Astrocyte (in vitro differentiated cells and primary cell): ENCODE measurements around the gene PALM3.

ENCODE experiments used
- EZH2 ChIP-seq: IDR thresholded peaks from 2 replicates; pipeline ENCODE4 v1.6.1; 2012; ENCODE audit warnings: mild to moderate bottlenecking, low read length, inconsistent platforms; ENCODE audit not compliant: insufficient read depth
- TF ChIP-seq, protein P1 (sequence below): IDR thresholded peaks from 2 replicates; pipeline ENCODE4 v1.5.1; 2011; ENCODE audit warnings: low read depth, mild to moderate bottlenecking, inconsistent platforms, low read length, moderate library complexity; ENCODE audit not compliant: insufficient read depth

DNA sequence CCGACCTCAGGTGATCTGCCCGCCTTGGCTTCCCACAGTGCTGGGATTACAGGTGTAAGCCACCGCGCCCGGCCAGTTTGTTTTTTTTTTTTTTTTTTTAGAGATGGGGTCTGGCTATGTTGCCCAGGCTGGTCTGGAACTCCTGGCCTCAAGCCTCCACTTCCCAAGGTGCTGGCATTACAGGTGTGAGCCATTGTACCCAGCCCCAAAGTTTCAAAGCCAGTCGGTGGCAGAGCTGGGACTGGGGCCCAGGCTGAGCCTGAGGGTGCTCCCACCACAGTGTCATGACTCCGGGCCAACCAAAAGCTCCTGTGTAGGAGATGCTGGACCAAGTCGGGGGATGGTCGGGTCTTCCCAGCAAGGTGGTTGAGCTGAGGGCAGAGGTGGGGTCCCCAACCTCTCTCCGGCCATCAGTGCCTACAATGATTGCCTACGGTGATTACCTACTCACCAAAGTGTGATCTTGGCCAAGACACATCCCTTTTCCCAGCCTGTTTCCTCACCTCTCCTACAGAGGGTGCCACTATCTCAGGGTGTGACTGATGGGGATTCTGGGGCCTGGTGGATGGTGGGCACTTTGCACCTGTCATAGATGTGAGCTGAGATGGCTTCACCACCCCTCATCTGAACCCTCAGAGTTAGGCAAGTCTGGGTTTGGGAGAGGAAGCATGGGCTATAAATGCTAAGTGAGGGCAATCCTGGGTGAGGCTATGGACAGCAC lies 34.6 kb upstream of the PALM3 start:
- TF ChIP-seq, protein P1, sequence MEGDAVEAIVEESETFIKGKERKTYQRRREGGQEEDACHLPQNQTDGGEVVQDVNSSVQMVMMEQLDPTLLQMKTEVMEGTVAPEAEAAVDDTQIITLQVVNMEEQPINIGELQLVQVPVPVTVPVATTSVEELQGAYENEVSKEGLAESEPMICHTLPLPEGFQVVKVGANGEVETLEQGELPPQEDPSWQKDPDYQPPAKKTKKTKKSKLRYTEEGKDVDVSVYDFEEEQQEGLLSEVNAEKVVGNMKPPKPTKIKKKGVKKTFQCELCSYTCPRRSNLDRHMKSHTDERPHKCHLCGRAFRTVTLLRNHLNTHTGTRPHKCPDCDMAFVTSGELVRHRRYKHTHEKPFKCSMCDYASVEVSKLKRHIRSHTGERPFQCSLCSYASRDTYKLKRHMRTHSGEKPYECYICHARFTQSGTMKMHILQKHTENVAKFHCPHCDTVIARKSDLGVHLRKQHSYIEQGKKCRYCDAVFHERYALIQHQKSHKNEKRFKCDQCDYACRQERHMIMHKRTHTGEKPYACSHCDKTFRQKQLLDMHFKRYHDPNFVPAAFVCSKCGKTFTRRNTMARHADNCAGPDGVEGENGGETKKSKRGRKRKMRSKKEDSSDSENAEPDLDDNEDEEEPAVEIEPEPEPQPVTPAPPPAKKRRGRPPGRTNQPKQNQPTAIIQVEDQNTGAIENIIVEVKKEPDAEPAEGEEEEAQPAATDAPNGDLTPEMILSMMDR: no peak
- no peak for TF ChIP-seq EZH2
